GM21528 (cell line): ENCODE data around the gene DOK3.

Experiments
- ATAC-seq: cut with Tn5 transposase; IDR thresholded peaks from one replicate; pipeline ENCODE4 v1.9.1; 2021; ENCODE audit warnings: mild to moderate bottlenecking, moderate library complexity; ENCODE audit not compliant: unreplicated experiment, low FRiP score

DOK3 gene

DNA sequence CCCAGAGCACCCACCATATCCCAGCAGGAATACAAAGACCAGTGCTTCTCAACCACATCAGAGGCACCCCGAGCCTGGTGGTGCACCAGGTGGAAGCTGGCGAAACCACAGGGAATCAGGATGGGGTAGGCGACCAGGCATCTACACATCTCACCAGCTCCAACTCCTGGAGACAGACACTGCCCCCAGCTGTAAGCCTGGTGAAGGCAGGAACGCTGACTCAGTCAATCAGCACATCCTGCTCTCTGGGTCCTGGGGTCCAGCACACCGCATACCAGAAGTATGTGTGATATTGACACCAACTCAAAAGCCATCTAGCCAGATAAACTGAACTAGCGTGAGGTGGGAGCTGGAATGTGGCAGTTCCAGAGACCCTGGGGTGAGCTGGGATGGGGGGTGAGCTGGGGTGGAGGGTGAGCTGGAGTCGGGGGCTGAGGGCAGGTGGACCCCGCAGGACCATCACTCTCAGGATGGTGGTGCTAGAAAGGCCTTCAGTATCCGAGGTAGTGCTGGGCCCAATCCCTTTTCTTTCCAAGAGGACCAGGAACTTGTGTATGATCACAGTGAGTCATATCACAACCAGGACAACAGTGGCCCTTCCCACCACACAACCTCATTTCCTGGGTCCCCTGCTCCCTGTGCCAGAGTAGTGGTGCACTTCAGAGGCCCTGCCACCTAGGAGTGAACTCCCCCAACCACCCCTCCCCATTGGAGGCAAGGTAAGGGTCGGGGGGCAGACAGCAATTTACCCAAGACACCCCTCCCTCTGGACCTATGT, 38.7 kb downstream of the DOK3 start:
- no peak for ATAC-seq

- ATAC-seq: no peak
These were observed 39.7 kb downstream of the DOK3 start for GRCh38 chr5:177469750-177470525.

DNA sequence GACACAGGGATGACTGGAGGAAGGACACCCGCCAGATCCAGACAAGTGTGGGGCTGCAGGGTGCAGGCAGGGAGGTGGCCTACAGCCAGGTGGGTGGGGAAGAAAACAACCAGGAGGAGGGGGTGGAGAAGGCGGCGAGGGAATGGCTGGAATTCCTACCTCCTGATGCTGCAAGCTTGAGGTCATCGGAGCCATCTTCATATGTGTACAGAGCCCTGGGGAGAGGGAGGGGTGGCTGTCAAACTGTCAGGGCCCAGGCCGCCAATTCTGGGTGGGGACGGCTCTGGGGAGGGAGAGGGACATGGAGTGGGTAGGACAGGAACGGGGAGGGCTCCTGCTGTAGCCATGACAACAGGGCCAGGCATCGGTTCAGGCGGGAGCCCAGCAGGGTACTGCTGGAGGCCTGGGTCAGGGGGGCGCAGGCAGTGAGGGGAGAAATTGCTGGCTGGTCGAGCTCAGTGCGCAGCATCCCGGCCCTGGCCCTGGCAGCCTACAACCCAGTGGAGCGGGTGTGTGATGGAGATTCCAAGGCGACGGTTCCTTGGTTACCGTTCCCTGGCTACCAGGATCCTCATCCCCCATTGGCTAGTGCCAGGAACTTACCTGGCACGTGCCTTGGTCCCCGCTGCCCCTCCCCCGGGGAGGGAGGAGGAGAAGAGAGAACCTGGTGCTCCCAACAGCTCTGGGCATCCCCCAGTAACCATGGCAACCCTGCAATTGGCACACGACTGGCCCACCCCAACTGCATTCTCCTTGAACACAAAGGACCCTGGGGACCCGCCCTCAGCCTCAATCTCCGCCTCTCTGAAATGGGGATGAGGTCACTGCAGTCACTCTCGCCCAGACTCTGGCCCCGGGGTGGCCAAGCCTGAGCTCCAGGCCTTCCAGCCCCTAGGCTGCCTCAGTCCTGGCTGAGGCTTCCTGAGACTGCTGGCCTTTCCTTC, 40.7 kb downstream of the DOK3 start:
- ATAC-seq: no peak

- ATAC-seq: no peak
These were observed 41.3 kb downstream of the DOK3 start for GRCh38 chr5:177468329-177468684.

DNA sequence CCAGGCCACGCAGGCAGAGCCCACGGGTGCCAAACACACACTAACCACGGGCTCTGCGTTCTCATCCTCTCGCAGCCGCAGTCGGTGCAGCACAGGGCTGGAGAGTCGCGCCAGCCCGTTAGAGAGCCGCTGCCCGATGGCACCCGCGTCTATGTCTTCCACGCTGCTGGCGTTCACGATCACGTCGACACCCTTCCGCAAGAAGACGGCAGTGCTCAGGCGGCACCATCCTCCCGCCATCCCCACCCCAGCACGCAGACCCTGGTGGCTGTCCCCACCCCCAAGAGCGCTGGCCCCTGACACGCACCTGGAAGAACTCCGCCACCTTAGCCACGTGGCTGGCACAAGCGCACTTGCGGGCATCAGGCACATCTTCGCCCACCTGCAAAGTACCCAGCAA, 42.2 kb downstream of the DOK3 start:
- ATAC-seq: no peak

DNA sequence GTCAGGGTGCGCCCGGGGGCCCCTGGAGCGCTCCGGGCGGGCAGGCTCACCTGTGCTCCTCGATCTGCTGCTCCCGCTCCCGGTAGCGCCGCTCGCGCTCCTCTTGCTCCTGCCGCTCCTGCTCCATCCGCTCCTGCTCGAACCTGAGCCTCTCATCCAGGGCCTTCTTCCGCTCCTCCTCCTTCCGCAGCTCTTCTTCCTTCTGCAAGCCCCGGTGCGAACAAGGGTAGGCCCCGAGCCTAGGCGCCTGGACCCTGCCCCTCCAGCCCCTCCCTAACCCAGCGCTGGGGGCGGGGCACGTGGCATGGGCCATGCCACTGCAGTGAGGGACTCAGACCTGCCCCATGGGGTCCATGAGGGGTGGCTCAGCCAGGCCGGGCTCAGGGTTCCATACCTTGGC, 42.8 kb downstream of the DOK3 start:
- no peak for ATAC-seq

DNA sequence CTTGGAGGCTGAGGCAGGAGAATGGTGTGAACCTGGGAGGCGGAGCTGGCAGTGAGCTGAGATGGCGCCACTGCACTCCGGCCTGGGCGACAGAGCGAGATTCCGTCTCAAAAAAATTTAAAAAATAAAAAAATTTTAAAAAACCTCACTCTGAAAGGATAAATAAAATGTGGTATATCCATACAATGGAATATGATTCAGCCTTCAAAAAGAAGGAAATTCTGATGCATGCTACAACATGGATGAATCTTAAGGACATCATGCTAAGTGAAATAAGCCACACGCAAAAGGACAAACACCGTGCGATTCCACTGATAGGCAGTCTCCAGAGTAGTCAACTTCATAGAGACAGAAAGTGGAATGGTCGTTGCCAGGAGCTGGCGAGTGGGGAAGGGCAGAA, 44.6 kb downstream of the DOK3 start:
- no peak for ATAC-seq

DNA sequence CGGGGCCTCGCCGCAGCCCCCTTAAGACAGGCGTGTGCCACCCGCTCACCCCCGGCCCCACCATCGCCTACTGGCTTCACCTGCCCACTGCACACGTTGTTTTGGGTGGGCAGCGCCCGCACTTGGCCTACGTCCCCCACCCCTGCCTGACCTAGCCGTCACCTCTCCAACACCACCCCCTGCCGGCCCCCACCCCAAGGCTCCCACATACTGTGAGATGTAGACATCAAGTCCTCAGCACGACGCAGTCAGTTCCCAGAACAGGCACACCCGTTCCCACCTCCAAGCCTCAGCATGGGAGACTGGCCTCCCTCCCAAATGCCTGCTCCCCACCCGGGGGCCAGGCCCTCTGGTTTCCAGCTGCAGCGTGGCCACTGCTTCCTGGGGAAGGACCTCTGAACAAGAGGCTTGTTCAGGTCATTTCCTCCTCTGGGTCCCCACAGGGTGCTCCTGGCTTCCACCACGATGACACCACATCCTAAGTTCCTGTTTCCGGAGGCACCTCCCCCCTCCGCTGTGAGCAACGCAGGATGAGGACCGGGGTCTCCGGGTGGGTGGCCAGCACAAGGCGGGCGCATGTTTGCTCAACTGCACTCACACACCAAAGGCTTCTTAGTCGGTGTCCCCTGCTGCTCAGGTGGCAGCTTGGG, 47.5 kb downstream of the DOK3 start:
- ATAC-seq: no peak

GRCh38 chr5:177459819-177460628, 49.6 kb downstream of the DOK3 start:
- no peak for ATAC-seq

GRCh38 chr5:177459357-177459756, 50.3 kb downstream of the DOK3 start:
- no peak for ATAC-seq

DNA sequence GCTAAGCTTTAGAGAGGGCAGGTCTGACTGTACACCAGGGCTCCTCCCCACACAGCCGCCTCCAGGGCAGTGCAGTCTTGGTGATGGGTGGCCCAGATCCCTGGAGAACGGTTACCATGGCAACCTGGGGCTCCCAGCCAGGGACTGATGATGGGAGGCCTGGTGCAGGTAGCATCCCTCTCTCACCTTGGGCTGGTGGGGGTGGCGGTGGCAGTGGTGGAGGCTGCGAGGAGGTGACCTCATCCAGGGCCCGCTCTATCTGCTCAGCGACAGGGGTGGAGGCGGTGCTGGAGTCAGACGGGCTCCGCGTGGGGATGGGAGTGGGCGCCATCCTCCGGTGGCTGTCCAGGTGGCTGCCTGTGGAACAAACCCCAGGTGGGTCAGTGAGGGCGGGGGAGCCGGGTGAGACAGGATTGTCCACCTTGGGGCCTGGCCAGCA, 50.7 kb downstream of the DOK3 start:
- ATAC-seq: no peak

- no peak for ATAC-seq
These were observed 51.6 kb downstream of the DOK3 start for GRCh38 chr5:177457852-177458681.

DNA sequence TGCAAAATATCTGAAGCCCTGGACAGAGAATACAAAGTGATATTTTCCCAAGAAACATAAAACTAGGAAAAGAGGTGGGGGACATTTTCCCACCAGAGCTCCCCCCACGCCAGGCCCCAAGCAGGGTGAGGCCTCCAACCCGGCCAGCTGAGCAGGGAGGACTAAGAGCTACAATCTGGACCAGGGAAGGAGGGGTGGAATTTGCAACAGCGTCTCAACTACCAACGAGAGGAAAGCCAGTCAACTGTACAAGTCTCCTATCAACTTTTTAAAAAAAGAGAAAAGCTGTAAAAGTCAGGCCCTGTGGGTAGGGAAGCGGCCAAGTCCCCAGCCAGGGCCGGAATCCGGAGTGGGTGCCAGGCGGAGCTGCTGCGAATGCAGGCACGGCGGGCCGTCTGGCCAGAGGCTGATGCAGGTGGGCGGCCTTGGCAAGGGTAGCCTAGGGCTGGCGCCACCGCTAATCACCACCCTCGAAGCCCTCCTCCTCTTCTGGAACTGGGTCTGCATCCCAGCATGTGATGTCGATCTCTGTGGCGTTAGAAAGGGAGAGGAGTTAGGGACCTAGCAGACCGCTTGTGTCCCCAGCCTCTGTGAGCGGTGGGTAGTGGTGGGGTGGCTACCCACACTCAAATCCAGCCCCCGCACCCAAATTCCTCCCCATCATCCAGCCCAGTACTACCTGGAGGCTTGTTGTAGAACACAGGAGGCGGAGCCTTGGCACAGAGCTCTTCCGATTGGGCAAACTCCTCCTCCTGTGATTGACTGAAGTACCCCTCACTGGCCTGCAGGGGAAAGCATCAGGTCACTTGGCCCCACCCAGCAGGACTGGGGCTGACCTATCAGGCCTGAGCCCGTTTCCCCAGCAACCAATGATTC, 52.4 kb downstream of the DOK3 start:
- ATAC-seq: peak; percentile 27

- no peak for ATAC-seq
These were observed 53.0 kb downstream of the DOK3 start for GRCh38 chr5:177456591-177456964.

- peak; percentile 17 for ATAC-seq
These were observed 53.7 kb downstream of the DOK3 start for GRCh38 chr5:177455661-177456590.

DNA sequence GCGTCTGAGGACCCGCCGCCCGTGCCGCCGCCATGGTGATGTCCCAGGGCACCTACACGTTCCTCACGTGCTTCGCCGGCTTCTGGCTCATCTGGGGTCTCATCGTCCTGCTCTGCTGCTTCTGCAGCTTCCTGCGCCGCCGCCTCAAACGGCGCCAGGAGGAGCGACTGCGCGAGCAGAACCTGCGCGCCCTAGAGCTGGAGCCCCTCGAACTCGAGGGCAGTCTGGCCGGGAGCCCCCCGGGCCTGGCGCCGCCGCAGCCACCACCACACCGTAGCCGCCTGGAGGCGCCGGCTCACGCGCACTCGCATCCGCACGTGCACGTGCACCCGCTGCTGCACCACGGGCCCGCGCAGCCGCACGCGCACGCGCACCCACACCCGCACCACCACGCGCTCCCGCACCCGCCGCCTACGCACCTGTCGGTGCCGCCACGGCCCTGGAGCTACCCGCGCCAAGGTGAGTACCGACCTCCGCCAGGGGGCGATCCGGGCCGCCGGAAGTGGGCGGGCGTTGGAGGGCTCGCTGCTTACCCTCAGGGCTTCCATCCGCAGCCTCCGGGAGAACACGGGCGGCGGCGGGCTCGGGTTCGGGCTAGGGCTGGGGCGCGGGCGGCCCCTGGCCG, 54.5 kb downstream of the DOK3 start:
- ATAC-seq: peak; percentile 56
